H1 (cell line): Measurements from ENCODE around the gene NBL1. TPM values are rescaled to one million over a fixed set of nuclear protein-coding genes. Genes with fewer than 3 reads are reported as not detected.

Source experiments
- CBX5 ChIP-seq: fragments of 300-800, 300-1000 bp; sonication (generic); IDR thresholded peaks from 2 replicates; pipeline ENCODE4 v1.7.1; 2016; ENCODE audit warnings: antibody characterized with exemption, low read length, low read depth
- FOSL1 ChIP-seq: IDR thresholded peaks from 2 replicates; pipeline ENCODE4 v1.6.1; 2011; ENCODE audit warnings: mild to moderate bottlenecking, low read depth, low read length, moderate library complexity; ENCODE audit not compliant: insufficient read depth
- NRF1 ChIP-seq: IDR thresholded peaks from 2 replicates; pipeline ENCODE4 v1.6.1; 2011; ENCODE audit warnings: mild to moderate bottlenecking, low read depth, low read length, improper control_type of control experiment
- SIN3A ChIP-seq, 2 experiments: IDR thresholded peaks in 1 of 2; conservative IDR thresholded peaks in 1 of 2; 2 replicates each; pipeline ENCODE4 v1.6.1; 2011 to 2012; ENCODE audit warnings: low read length in 2 of 2, improper control_type of control experiment in 1 of 2, low read depth in 1 of 2, mild to moderate bottlenecking in 1 of 2
- SP4 ChIP-seq: IDR thresholded peaks from 2 replicates; pipeline ENCODE4 v1.6.1; 2012; ENCODE audit warnings: low read length, inconsistent platforms
- polyA plus RNA-seq, 7 experiments: library from polyadenylated mRNA; depleted of rRNA in 3 of 7; stranded (reverse) in 5 of 7; unstranded in 2 of 7; fragments of >200 nt in 5 of 7; fragments of 200-250 nt in 2 of 7; gene quantifications; 1 replicate in 5 of 7; 2 replicates in 1 of 7; 4 replicates in 1 of 7; pipeline versions ENCODE4 v1.2.1 to v1.2.3, GENCODE V29; 2011 to 2013; ENCODE audit warnings: missing spikeins in 2 of 7, mixed read lengths in 2 of 7
- total RNA-seq: library from RNA; stranded (reverse); fragmentation: NEBNext Ultra II Directional; extraction: Animal tissue kit (Norgen Biotek cat#: 25700); gene quantifications from 2 replicates; pipeline ENCODE4 v1.2.1, GENCODE V29; 2021
- TF ChIP-seq, protein P1 (sequence below): fragments of 300-600 bp; sonication (generic); IDR thresholded peaks from 2 replicates; pipeline ENCODE4 v1.7.1; 2012; ENCODE audit warnings: low read length, moderate library complexity, mild to moderate bottlenecking, inconsistent platforms; ENCODE audit not compliant: insufficient replicate concordance

Gene NBL1
- total and polyA plus RNA-seq, 2 of the 8 experiments (the other 6 are each of a cell fraction or from before 2014, with no cell fraction given), result 8.7 to 9.7 TPM

- TF ChIP-seq, protein P1, sequence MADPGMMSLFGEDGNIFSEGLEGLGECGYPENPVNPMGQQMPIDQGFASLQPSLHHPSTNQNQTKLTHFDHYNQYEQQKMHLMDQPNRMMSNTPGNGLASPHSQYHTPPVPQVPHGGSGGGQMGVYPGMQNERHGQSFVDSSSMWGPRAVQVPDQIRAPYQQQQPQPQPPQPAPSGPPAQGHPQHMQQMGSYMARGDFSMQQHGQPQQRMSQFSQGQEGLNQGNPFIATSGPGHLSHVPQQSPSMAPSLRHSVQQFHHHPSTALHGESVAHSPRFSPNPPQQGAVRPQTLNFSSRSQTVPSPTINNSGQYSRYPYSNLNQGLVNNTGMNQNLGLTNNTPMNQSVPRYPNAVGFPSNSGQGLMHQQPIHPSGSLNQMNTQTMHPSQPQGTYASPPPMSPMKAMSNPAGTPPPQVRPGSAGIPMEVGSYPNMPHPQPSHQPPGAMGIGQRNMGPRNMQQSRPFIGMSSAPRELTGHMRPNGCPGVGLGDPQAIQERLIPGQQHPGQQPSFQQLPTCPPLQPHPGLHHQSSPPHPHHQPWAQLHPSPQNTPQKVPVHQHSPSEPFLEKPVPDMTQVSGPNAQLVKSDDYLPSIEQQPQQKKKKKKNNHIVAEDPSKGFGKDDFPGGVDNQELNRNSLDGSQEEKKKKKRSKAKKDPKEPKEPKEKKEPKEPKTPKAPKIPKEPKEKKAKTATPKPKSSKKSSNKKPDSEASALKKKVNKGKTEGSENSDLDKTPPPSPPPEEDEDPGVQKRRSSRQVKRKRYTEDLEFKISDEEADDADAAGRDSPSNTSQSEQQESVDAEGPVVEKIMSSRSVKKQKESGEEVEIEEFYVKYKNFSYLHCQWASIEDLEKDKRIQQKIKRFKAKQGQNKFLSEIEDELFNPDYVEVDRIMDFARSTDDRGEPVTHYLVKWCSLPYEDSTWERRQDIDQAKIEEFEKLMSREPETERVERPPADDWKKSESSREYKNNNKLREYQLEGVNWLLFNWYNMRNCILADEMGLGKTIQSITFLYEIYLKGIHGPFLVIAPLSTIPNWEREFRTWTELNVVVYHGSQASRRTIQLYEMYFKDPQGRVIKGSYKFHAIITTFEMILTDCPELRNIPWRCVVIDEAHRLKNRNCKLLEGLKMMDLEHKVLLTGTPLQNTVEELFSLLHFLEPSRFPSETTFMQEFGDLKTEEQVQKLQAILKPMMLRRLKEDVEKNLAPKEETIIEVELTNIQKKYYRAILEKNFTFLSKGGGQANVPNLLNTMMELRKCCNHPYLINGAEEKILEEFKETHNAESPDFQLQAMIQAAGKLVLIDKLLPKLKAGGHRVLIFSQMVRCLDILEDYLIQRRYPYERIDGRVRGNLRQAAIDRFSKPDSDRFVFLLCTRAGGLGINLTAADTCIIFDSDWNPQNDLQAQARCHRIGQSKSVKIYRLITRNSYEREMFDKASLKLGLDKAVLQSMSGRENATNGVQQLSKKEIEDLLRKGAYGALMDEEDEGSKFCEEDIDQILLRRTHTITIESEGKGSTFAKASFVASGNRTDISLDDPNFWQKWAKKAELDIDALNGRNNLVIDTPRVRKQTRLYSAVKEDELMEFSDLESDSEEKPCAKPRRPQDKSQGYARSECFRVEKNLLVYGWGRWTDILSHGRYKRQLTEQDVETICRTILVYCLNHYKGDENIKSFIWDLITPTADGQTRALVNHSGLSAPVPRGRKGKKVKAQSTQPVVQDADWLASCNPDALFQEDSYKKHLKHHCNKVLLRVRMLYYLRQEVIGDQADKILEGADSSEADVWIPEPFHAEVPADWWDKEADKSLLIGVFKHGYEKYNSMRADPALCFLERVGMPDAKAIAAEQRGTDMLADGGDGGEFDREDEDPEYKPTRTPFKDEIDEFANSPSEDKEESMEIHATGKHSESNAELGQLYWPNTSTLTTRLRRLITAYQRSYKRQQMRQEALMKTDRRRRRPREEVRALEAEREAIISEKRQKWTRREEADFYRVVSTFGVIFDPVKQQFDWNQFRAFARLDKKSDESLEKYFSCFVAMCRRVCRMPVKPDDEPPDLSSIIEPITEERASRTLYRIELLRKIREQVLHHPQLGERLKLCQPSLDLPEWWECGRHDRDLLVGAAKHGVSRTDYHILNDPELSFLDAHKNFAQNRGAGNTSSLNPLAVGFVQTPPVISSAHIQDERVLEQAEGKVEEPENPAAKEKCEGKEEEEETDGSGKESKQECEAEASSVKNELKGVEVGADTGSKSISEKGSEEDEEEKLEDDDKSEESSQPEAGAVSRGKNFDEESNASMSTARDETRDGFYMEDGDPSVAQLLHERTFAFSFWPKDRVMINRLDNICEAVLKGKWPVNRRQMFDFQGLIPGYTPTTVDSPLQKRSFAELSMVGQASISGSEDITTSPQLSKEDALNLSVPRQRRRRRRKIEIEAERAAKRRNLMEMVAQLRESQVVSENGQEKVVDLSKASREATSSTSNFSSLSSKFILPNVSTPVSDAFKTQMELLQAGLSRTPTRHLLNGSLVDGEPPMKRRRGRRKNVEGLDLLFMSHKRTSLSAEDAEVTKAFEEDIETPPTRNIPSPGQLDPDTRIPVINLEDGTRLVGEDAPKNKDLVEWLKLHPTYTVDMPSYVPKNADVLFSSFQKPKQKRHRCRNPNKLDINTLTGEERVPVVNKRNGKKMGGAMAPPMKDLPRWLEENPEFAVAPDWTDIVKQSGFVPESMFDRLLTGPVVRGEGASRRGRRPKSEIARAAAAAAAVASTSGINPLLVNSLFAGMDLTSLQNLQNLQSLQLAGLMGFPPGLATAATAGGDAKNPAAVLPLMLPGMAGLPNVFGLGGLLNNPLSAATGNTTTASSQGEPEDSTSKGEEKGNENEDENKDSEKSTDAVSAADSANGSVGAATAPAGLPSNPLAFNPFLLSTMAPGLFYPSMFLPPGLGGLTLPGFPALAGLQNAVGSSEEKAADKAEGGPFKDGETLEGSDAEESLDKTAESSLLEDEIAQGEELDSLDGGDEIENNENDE, result no peak
- TF ChIP-seq SP4 (no peak), FOSL1 (no peak), CBX5 (no peak), SIN3A (conservative IDR thresholded peaks at IDR 0.05 in 1 of 2, IDR thresholded peaks at IDR 0.05 in 1 of 2; ENCODE audit: low read depth in 1 of 2, low read length in 2 of 2) (no peak), NRF1 (no peak)
Measured at GRCh38 chr1:19629357-19629756, 14.8 kb upstream of the NBL1 start (continued).
